H9 (cell line): ENCODE results near the gene ANKRD20A1. TPM values are rescaled to one million over a fixed set of nuclear protein-coding genes. Genes with fewer than 3 reads are reported as not detected.
"Not testable (repeated sequence)": the region's sequence is repeated elsewhere in the genome, so short reads cannot be mapped to it uniquely, and the experiment has no call there.

Source experiments
- DNase-seq: peaks from one replicate; pipeline ENCODE4 v3.0.0-alpha.2; 2017
- H2AFZ ChIP-seq: one replicate; pipeline ENCODE4 v1.6.1; 2013; ENCODE audit warnings: mild to moderate bottlenecking, low read length, control low read depth, moderate library complexity
- H2AK5ac ChIP-seq: 2 replicates; pipeline ENCODE4 v1.6.1; 2013; ENCODE audit warnings: low read length, control low read depth, mixed read lengths; ENCODE audit not compliant: insufficient read length
- H2BK120ac ChIP-seq: one replicate; pipeline ENCODE4 v1.6.1; 2013; ENCODE audit warnings: low read depth, mild to moderate bottlenecking, low read length, control low read depth, inconsistent platforms; ENCODE audit not compliant: poor library complexity, severe bottlenecking
- H2BK12ac ChIP-seq: 2 replicates; pipeline ENCODE4 v1.6.1; 2013; ENCODE audit warnings: low read length, control low read depth, mixed read lengths, low read depth; ENCODE audit not compliant: insufficient read length
- H2BK15ac ChIP-seq: 2 replicates; pipeline ENCODE4 v1.6.1; 2013; ENCODE audit warnings: low read depth, low read length, control low read depth
- H2BK20ac ChIP-seq: one replicate; pipeline ENCODE4 v1.6.1; 2013; ENCODE audit warnings: low read depth, mild to moderate bottlenecking, low read length, control low read depth, inconsistent platforms; ENCODE audit not compliant: poor library complexity, severe bottlenecking
- H2BK5ac ChIP-seq: 2 replicates; pipeline ENCODE4 v1.6.1; 2013; ENCODE audit warnings: low read length, control low read depth, mixed read lengths; ENCODE audit not compliant: insufficient read length
- H3K14ac ChIP-seq: 2 replicates; pipeline ENCODE4 v1.6.1; 2013; ENCODE audit warnings: low read length, control low read depth; ENCODE audit not compliant: insufficient read depth
- H3K18ac ChIP-seq: 2 replicates; pipeline ENCODE4 v1.6.1; 2013; ENCODE audit warnings: low read depth, mild to moderate bottlenecking, mixed read lengths, low read length, control low read depth; ENCODE audit not compliant: insufficient read length
- H3K23ac ChIP-seq: 2 replicates; pipeline ENCODE4 v1.6.1; 2013; ENCODE audit warnings: low read length, control low read depth, mixed read lengths, low read depth; ENCODE audit not compliant: insufficient read length
- H3K23me2 ChIP-seq: 2 replicates; pipeline ENCODE4 v1.6.1; 2013; ENCODE audit warnings: low read depth, mild to moderate bottlenecking, mixed read lengths, low read length, control low read depth; ENCODE audit not compliant: insufficient read length, poor library complexity, severe bottlenecking
- H3K27ac ChIP-seq: 2 replicates; pipeline ENCODE4 v1.5.1; 2013; ENCODE audit warnings: low read length, control low read depth, mixed read lengths, low read depth; ENCODE audit not compliant: insufficient read length
- H3K27me3 ChIP-seq: 2 replicates; pipeline ENCODE4 v1.6.1; 2013; ENCODE audit warnings: low read length, control low read depth, inconsistent platforms; ENCODE audit not compliant: insufficient read depth
- H3K4ac ChIP-seq: 2 replicates; pipeline ENCODE4 v1.6.1; 2013; ENCODE audit warnings: low read depth, mild to moderate bottlenecking, control low read depth, inconsistent platforms, low read length, moderate library complexity
- H3K4me1 ChIP-seq: 2 replicates; pipeline ENCODE4 v1.6.1; 2013; ENCODE audit warnings: low read length, control low read depth, inconsistent platforms; ENCODE audit not compliant: insufficient read depth
- H3K4me2 ChIP-seq: 2 replicates; pipeline ENCODE4 v1.6.1; 2013; ENCODE audit warnings: low read length, control low read depth, mixed read lengths; ENCODE audit not compliant: insufficient read length, insufficient read depth
- H3K56ac ChIP-seq: 2 replicates; pipeline ENCODE4 v1.6.1; 2013; ENCODE audit warnings: low read depth, mild to moderate bottlenecking, mixed read lengths, low read length, control low read depth; ENCODE audit not compliant: insufficient read length
- H3K79me1 ChIP-seq: 2 replicates; pipeline ENCODE4 v1.6.1; 2013; ENCODE audit warnings: low read depth, mild to moderate bottlenecking, moderate library complexity, low read length, control low read depth, inconsistent platforms; ENCODE audit not compliant: insufficient read depth, poor library complexity, severe bottlenecking
- H3K79me2 ChIP-seq: 2 replicates; pipeline ENCODE4 v1.6.1; 2013; ENCODE audit warnings: low read length, control low read depth, inconsistent platforms; ENCODE audit not compliant: insufficient read depth
- H3K9ac ChIP-seq: 2 replicates; pipeline ENCODE4 v1.6.1; 2013; ENCODE audit warnings: low read length, control low read depth, mixed read lengths; ENCODE audit not compliant: insufficient read length; ENCODE audit errors: extremely low read depth
- H3K9me3 ChIP-seq: one replicate; pipeline ENCODE4 v1.6.1; 2013; ENCODE audit warnings: low read depth, low read length, inconsistent platforms; ENCODE audit not compliant: control insufficient read depth
- H3T11ph ChIP-seq: one replicate; pipeline ENCODE4 v1.6.1; 2013; ENCODE audit warnings: mild to moderate bottlenecking, low read length, control low read depth, inconsistent platforms
- H4K20me1 ChIP-seq: one replicate; pipeline ENCODE4 v1.6.1; 2013; ENCODE audit not compliant: control insufficient read depth, insufficient read length, insufficient read depth
- H4K5ac ChIP-seq: 2 replicates; pipeline ENCODE4 v1.6.1; 2013; ENCODE audit warnings: low read depth, mild to moderate bottlenecking, mixed read lengths, low read length, control low read depth; ENCODE audit not compliant: insufficient read length
- H4K8ac ChIP-seq: replicated peaks from 2 replicates; pipeline ENCODE4 v1.6.1; 2013; ENCODE audit warnings: low read length, control low read depth, mixed read lengths, low read depth; ENCODE audit not compliant: insufficient read length
- H4K91ac ChIP-seq: 2 replicates; pipeline ENCODE4 v1.6.1; 2013; ENCODE audit warnings: low read depth, mild to moderate bottlenecking, moderate library complexity, mixed read lengths, low read length, control low read depth; ENCODE audit not compliant: insufficient read length
- H3K27ac Mint-ChIP-seq, 3 experiments: 2 replicates in 2 of 3; 3 replicates in 1 of 3; pipeline ENCODE4 v1.8.0; 2020 to 2021; ENCODE audit warnings: mixed read lengths in 3 of 3, mild to moderate bottlenecking in 1 of 3, moderate library complexity in 1 of 3
- H3K27me3 Mint-ChIP-seq: 2 replicates; pipeline ENCODE4 v1.8.0; 2021; ENCODE audit warnings: low read depth, mild to moderate bottlenecking, moderate library complexity, mixed read lengths
- H3K36me3 Mint-ChIP-seq, 3 experiments: 2 replicates in 2 of 3; 3 replicates in 1 of 3; pipeline ENCODE4 v1.8.0; 2020 to 2021; ENCODE audit warnings: low read depth in 3 of 3, mixed read lengths in 3 of 3; ENCODE audit not compliant: insufficient read depth in 1 of 3
- H3K4me1 Mint-ChIP-seq, 2 experiments: 2 replicates each; pipeline ENCODE4 v1.8.0; 2020; ENCODE audit warnings: mixed read lengths in 2 of 2
- H3K4me3 Mint-ChIP-seq, 2 experiments: 2 replicates in 1 of 2; 3 replicates in 1 of 2; pipeline ENCODE4 v1.8.0; 2020 to 2021; ENCODE audit warnings: mild to moderate bottlenecking in 2 of 2, mixed read lengths in 2 of 2, moderate library complexity in 1 of 2
- H3K9me3 Mint-ChIP-seq, 2 experiments: 2 replicates in 1 of 2; 3 replicates in 1 of 2; pipeline ENCODE4 v1.8.0; 2020; ENCODE audit warnings: mild to moderate bottlenecking in 2 of 2, mixed read lengths in 2 of 2, moderate library complexity in 1 of 2
- WGBS: extraction: QIAGEN DNeasy Blood & Tissue Kit; methylation state at CpG from one replicate; pipeline ENCODE4 v1.1.7; 2013; ENCODE audit warnings: missing lambda C conversion rate, low lambda C conversion rate, mixed read lengths; ENCODE audit not compliant: insufficient read length; ENCODE audit errors: extremely low coverage; 5-methylcytosine and 5-hydroxymethylcytosine counted together
- long read RNA-seq: library from polyadenylated mRNA; unstranded; transcript quantifications from one replicate; pipeline ENCODE4 v2.0.0, GENCODE V29; 2020
- total RNA-seq: library from RNA; stranded (reverse); gene quantifications from 2 replicates; pipeline ENCODE4 v1.2.1, GENCODE V29; 2021

The ANKRD20A1 gene
- total RNA-seq, result 0.20 and 0.24 TPM in 2 replicates
- long read RNA-seq, result 0 reads

- H3K4me1 ChIP-seq, H3K4me1 Mint-ChIP-seq, H3K27ac Mint-ChIP-seq, H3K9me3 ChIP-seq, H4K91ac ChIP-seq, H2AK5ac ChIP-seq, H3K79me1 ChIP-seq, H3K23me2 ChIP-seq, H2BK120ac ChIP-seq, H3K27ac ChIP-seq, H3T11ph ChIP-seq, H3K14ac ChIP-seq, H3K18ac ChIP-seq, H2BK12ac ChIP-seq, H3K4ac ChIP-seq, H3K4me3 Mint-ChIP-seq, H2BK5ac ChIP-seq, H3K9ac ChIP-seq, H3K27me3 Mint-ChIP-seq, DNase-seq, H2BK20ac ChIP-seq, H3K23ac ChIP-seq, H3K79me2 ChIP-seq, H3K27me3 ChIP-seq, H3K56ac ChIP-seq, H3K36me3 Mint-ChIP-seq, H4K8ac ChIP-seq, H4K5ac ChIP-seq, H4K20me1 ChIP-seq, H2AFZ ChIP-seq, H2BK15ac ChIP-seq, H3K9me3 Mint-ChIP-seq, H3K4me2 ChIP-seq: not testable (repeated sequence)
- no CpG with 5 or more reads among the region's 41 CpGs for WGBS
Observed at GRCh38 chr9:67858871-67859270, at the start of gene ANKRD20A1. TSS of gene ANKRD20A1 (plus strand) at chr9:67858931. CDS start at chr9:67859427, 496 bp downstream.

- H3K27me3 ChIP-seq, H4K91ac ChIP-seq, H3K27ac ChIP-seq, H3K79me2 ChIP-seq, H2AK5ac ChIP-seq, H3K9me3 ChIP-seq, H4K8ac ChIP-seq, H3T11ph ChIP-seq, H2BK120ac ChIP-seq, H3K18ac ChIP-seq, H2BK12ac ChIP-seq, H3K27ac Mint-ChIP-seq, H2BK15ac ChIP-seq, H2BK20ac ChIP-seq, H3K23ac ChIP-seq, H3K4me3 Mint-ChIP-seq, H4K5ac ChIP-seq, H3K36me3 Mint-ChIP-seq, H3K56ac ChIP-seq, H3K4me1 Mint-ChIP-seq, H3K4me2 ChIP-seq, H3K79me1 ChIP-seq, H4K20me1 ChIP-seq, H3K9me3 Mint-ChIP-seq, H3K9ac ChIP-seq, DNase-seq, H3K4ac ChIP-seq, H3K14ac ChIP-seq, H3K23me2 ChIP-seq, H2BK5ac ChIP-seq, H3K27me3 Mint-ChIP-seq, H3K4me1 ChIP-seq, H2AFZ ChIP-seq: not testable (repeated sequence)
- no CpG with 5 or more reads among the region's 11 CpGs for WGBS
Observed at GRCh38 chr9:67832088-67832487, 26.6 kb upstream of the ANKRD20A1 start.
